ENCODE measurements around the gene HYI.
"Not testable (repeated sequence)": the region's sequence is repeated elsewhere in the genome, so short reads cannot be mapped to it uniquely, and the experiment has no call there.

The HYI gene

GRCh38 chr1:43464681-43465504, 11.2 kb upstream of the HYI start:
- DNase-seq = no peak

- DNase-seq = no peak
These were observed 9.7 kb upstream of the HYI start for GRCh38 chr1:43463479-43463878.

- no peak for DNase-seq
These were observed 7.4 kb upstream of the HYI start for GRCh38 chr1:43460988-43461693.

GRCh38 chr1:43458379-43458778, 4.6 kb upstream of the HYI start:
- DNase-seq = not testable (repeated sequence)

GRCh38 chr1:43455213-43455889, 1.6 kb upstream of the HYI start:
- DNase-seq = no peak

- peak; percentile 62 to 75 for DNase-seq
These were observed 710 bp upstream of the HYI start for GRCh38 chr1:43454270-43455011.

- DNase-seq = no peak
These were observed 816 bp downstream of the HYI start for GRCh38 chr1:43452789-43453441.

GRCh38 chr1:43451701-43452532, 1.8 kb downstream of the HYI start:
- DNase-seq = no peak

GRCh38 chr1:43451157-43451591, 2.6 kb downstream of the HYI start:
- DNase-seq = no peak

- DNase-seq = no peak
These were observed 3.3 kb downstream of the HYI start for GRCh38 chr1:43450251-43450941.

GRCh38 chr1:43449708-43450069, 4.0 kb downstream of the HYI start:
- no peak for DNase-seq

GRCh38 chr1:43448955-43449707, 4.6 kb downstream of the HYI start:
- DNase-seq = no peak

- DNase-seq = no peak
These were observed 5.6 kb downstream of the HYI start for GRCh38 chr1:43447891-43448708.

GRCh38 chr1:43446881-43447835, 6.6 kb downstream of the HYI start:
- DNase-seq = no peak

GRCh38 chr1:43446388-43446740, 7.4 kb downstream of the HYI start:
- no peak for DNase-seq

GRCh38 chr1:43445606-43446387, 7.9 kb downstream of the HYI start:
- DNase-seq = no peak

GRCh38 chr1:43444836-43445235, 8.9 kb downstream of the HYI start:
- no peak for DNase-seq
